Spinal cord (tissue), 10 donors: ENCODE measurements around the gene ADARB2. TPM values are rescaled to one million over a fixed set of nuclear protein-coding genes. Genes with fewer than 3 reads are reported as not detected.

Source experiments
- DNase-seq, 6 donors: peaks; one replicate each; pipeline versions ENCODE4 v3.0.0 to v3.0.0-alpha.2; 2013 to 2015; ENCODE audit warnings: low spot score in 6 of 6, low read depth in 4 of 6
- H3K27ac ChIP-seq: one replicate; pipeline ENCODE4 v1.5.1; 2013; ENCODE audit warnings: low read depth, low read length, control low read depth
- H3K27me3 ChIP-seq: one replicate; pipeline ENCODE4 v1.6.1; 2013; ENCODE audit warnings: low read length; ENCODE audit not compliant: control insufficient read depth, insufficient read depth
- H3K36me3 ChIP-seq: one replicate; pipeline ENCODE4 v1.6.1; 2013; ENCODE audit warnings: low read length; ENCODE audit not compliant: control insufficient read depth, insufficient read depth
- H3K4me1 ChIP-seq: one replicate; pipeline ENCODE4 v1.6.1; 2013; ENCODE audit warnings: low read length; ENCODE audit not compliant: control insufficient read depth, insufficient read depth
- H3K4me3 ChIP-seq: one replicate; pipeline ENCODE4 v1.5.1; 2013; ENCODE audit warnings: low read depth, low read length, control low read depth
- H3K9me3 ChIP-seq: one replicate; pipeline ENCODE4 v1.6.1; 2013; ENCODE audit warnings: low read length; ENCODE audit not compliant: control insufficient read depth, insufficient read depth
- WGBS: methylation state at CpG from one replicate; pipeline ENCODE4 v1.1.5; 2013; ENCODE audit warnings: missing lambda C conversion rate; ENCODE audit not compliant: insufficient coverage; 5-methylcytosine and 5-hydroxymethylcytosine counted together
- polyA plus RNA-seq, 2 donors: library from polyadenylated mRNA; unstranded; fragments of 120-200 nt; gene quantifications; one replicate each; pipeline ENCODE4 v1.2.1, GENCODE V29; 2013; ENCODE audit not compliant: insufficient read length in 2 of 2
- total RNA-seq, 2 donors: library from RNA; depleted of rRNA in 1 of 2; stranded (reverse); fragments of 120-200 nt in 1 of 2; fragments of >200 nt in 1 of 2; gene quantifications; one replicate each; pipeline versions ENCODE4 v1.2.3 to v1.2.4, GENCODE V29; 2013 to 2014
- donor health status: healthy.

ADARB2 gene
- total and polyA plus RNA-seq, 4 donors, result 4.1 to 11.2 (median 8.3) TPM

GRCh38 chr10:1290071-1290471 lies 447.3 kb downstream of the ADARB2 start:
- no peak overlapping the region for H3K4me3 ChIP-seq
- DNase-seq, result no peak
- 75% methylated on average over 7 of the region's 8 CpGs for WGBS
- no peak overlapping the region for H3K27ac ChIP-seq
- H3K36me3 ChIP-seq, result peaks cover 2% of the 10 kb centered on the region
- H3K4me1 ChIP-seq, result peaks cover 33% of the 10 kb centered on the region
- H3K9me3 ChIP-seq, result no peaks in the 10 kb centered on the region
- H3K27me3 ChIP-seq, result no peaks in the 10 kb centered on the region

- Histone ChIP-seq H3K4me3 (no peak overlapping the region), H3K27ac (no peak overlapping the region), H3K4me1 (peaks cover 33% of the 10 kb centered on the region), H3K27me3 (no peaks in the 10 kb centered on the region), H3K9me3 (no peaks in the 10 kb centered on the region), H3K36me3 (peaks cover 2% of the 10 kb centered on the region)
- DNase-seq, result no peak
- 79% methylated on average over 16 of the region's 16 CpGs for WGBS
Observed at GRCh38 chr10:1289591-1289990, 447.7 kb downstream of the ADARB2 start.

GRCh38 chr10:1287971-1288401 lies 449.3 kb downstream of the ADARB2 start:
- WGBS, result 27% methylated on average over 3 of the region's 6 CpGs
- H3K27ac ChIP-seq, result no peak overlapping the region

GRCh38 chr10:1287487-1287886 lies 449.8 kb downstream of the ADARB2 start:
- 77% methylated on average over 3 of the region's 7 CpGs for WGBS
- H3K27ac ChIP-seq, result no peak overlapping the region

More at GRCh38 chr10:1287971-1288401, 449.3 kb downstream of the ADARB2 start:
- H3K4me3 ChIP-seq, result no peak overlapping the region
- no peaks in the 10 kb centered on the region for H3K27me3 ChIP-seq
- peaks cover 21% of the 10 kb centered on the region for H3K4me1 ChIP-seq
- peaks cover 2% of the 10 kb centered on the region for H3K36me3 ChIP-seq
- no peak for DNase-seq
- no peaks in the 10 kb centered on the region for H3K9me3 ChIP-seq

GRCh38 chr10:1284076-1284475 lies 453.2 kb downstream of the ADARB2 start:
- DNase-seq, result no peak
- H3K27me3 ChIP-seq, result no peaks in the 10 kb centered on the region
- no peak overlapping the region for H3K27ac ChIP-seq
- H3K9me3 ChIP-seq, result no peaks in the 10 kb centered on the region
- H3K36me3 ChIP-seq, result no peaks in the 10 kb centered on the region
- H3K4me3 ChIP-seq, result no peak overlapping the region
- peaks cover 4% of the 10 kb centered on the region for H3K4me1 ChIP-seq
- 98% methylated on average over 7 of the region's 8 CpGs for WGBS

More at GRCh38 chr10:1287487-1287886, 449.8 kb downstream of the ADARB2 start:
- H3K4me3 ChIP-seq, result no peak overlapping the region
- H3K36me3 ChIP-seq, result peaks cover 2% of the 10 kb centered on the region
- no peaks in the 10 kb centered on the region for H3K9me3 ChIP-seq
- H3K27me3 ChIP-seq, result no peaks in the 10 kb centered on the region
- peaks cover 16% of the 10 kb centered on the region for H3K4me1 ChIP-seq
- no peak for DNase-seq

- WGBS, result 93% methylated on average over 7 of the region's 9 CpGs
Observed at GRCh38 chr10:1281405-1281782, 455.9 kb downstream of the ADARB2 start.

GRCh38 chr10:1280466-1281404 lies 456.6 kb downstream of the ADARB2 start:
- DNase-seq, result no peak
- H3K4me1 ChIP-seq, result no peaks in the 10 kb centered on the region
- no peaks in the 10 kb centered on the region for H3K27me3 ChIP-seq
- no peaks in the 10 kb centered on the region for H3K36me3 ChIP-seq
- 86% methylated on average over 8 of the region's 19 CpGs for WGBS
- no peak overlapping the region for H3K27ac ChIP-seq
- no peaks in the 10 kb centered on the region for H3K9me3 ChIP-seq
- no peak overlapping the region for H3K4me3 ChIP-seq

More at GRCh38 chr10:1281405-1281782, 455.9 kb downstream of the ADARB2 start:
- no peaks in the 10 kb centered on the region for H3K36me3 ChIP-seq
- H3K27me3 ChIP-seq, result no peaks in the 10 kb centered on the region
- H3K9me3 ChIP-seq, result no peaks in the 10 kb centered on the region
- no peak for DNase-seq
- H3K4me1 ChIP-seq, result no peaks in the 10 kb centered on the region
- H3K4me3 ChIP-seq, result no peak overlapping the region
- no peak overlapping the region for H3K27ac ChIP-seq

GRCh38 chr10:1278306-1278705 lies 459.0 kb downstream of the ADARB2 start:
- Histone ChIP-seq H3K27ac (no peak overlapping the region), H3K4me1 (peaks cover 10% of the 10 kb centered on the region), H3K4me3 (no peak overlapping the region), H3K9me3 (no peaks in the 10 kb centered on the region), H3K27me3 (no peaks in the 10 kb centered on the region), H3K36me3 (peaks cover 8% of the 10 kb centered on the region)
- DNase-seq, result no peak
- WGBS, result 91% methylated on average over 3 of the region's 3 CpGs

- H3K27ac ChIP-seq, result no peak overlapping the region
- WGBS, result 90% methylated on average over 13 of the region's 17 CpGs
- no peak for DNase-seq
Observed at GRCh38 chr10:1274701-1275544, 462.4 kb downstream of the ADARB2 start.

More at GRCh38 chr10:1274701-1275544, 462.4 kb downstream of the ADARB2 start:
- H3K9me3 ChIP-seq, result no peaks in the 10 kb centered on the region
- H3K36me3 ChIP-seq, result peaks cover 13% of the 10 kb centered on the region
- H3K4me3 ChIP-seq, result no peak overlapping the region
- H3K4me1 ChIP-seq, result peaks cover 12% of the 10 kb centered on the region
- no peaks in the 10 kb centered on the region for H3K27me3 ChIP-seq
